ENCODE results near the gene ARHGAP21.

The ARHGAP21 gene

DNA sequence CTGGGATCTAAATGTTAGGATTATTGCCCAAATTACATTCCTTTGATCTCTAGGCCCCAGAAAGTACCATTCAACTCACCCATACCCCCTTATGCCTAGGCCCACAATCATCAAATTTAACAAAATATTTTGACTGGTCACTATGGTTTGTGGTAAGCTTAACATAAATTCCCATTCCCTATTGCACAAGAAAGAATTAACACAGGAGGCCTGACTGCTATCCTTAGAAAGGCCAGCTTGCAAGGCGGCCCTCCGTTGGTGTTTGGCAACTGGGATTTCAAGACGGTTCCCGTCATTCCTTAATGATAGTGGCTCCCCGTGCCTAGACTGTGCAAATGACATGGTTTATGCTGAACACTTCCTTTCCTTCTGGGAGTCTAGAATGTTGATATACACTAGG lies 29.6 kb downstream of the ARHGAP21 start:
- H3K4me1 ChIP-seq (ENCODE audit: low read length): no peaks in the 10 kb centered on the region
- H3K9ac ChIP-seq (ENCODE audit: low read length): no peak overlapping the region
- H3K9me2 ChIP-seq (replicated peaks; ENCODE audit: insufficient read depth, low read length): no peaks in the 10 kb centered on the region
- peaks cover 65% of the 10 kb centered on the region for H3K79me2 ChIP-seq (ENCODE audit: low read length)
- TF ChIP-seq EZH2 (optimal IDR thresholded peaks at IDR 0.05; ENCODE audit: low read depth, low read length): no peak
- TF ChIP-seq CTCF (IDR thresholded peaks at IDR 0.05; ENCODE audit: low read length): no peak
- no peak for TF ChIP-seq EZH2phosphoT487 (IDR thresholded peaks at IDR 0.05; ENCODE audit: low read length)
- H3K27ac ChIP-seq (ENCODE audit: low read length): no peak overlapping the region
- no peaks in the 10 kb centered on the region for H3K9me3 ChIP-seq (replicated peaks; ENCODE audit: insufficient read depth, low read length)
- no peaks in the 10 kb centered on the region for H3F3A ChIP-seq (ENCODE audit: insufficient read depth, low read length)
- no peak overlapping the region for H3K4me3 ChIP-seq (ENCODE audit: low read length)
- DNase-seq: no peak
- H3K4me2 ChIP-seq (ENCODE audit: low read depth, low read length): no peak overlapping the region
- no peaks in the 10 kb centered on the region for H3K36me3 ChIP-seq (replicated peaks; ENCODE audit: insufficient read depth, low read length)
- H4K20me1 ChIP-seq (ENCODE audit: insufficient read depth, low read length): no peaks in the 10 kb centered on the region; the same call in 1 of the 2 replicates
- no peaks in the 10 kb centered on the region for H3K27me3 ChIP-seq (replicated peaks; ENCODE audit: insufficient read depth, low read length)
- H2AFZ ChIP-seq (ENCODE audit: low read length): no peak overlapping the region

DNA sequence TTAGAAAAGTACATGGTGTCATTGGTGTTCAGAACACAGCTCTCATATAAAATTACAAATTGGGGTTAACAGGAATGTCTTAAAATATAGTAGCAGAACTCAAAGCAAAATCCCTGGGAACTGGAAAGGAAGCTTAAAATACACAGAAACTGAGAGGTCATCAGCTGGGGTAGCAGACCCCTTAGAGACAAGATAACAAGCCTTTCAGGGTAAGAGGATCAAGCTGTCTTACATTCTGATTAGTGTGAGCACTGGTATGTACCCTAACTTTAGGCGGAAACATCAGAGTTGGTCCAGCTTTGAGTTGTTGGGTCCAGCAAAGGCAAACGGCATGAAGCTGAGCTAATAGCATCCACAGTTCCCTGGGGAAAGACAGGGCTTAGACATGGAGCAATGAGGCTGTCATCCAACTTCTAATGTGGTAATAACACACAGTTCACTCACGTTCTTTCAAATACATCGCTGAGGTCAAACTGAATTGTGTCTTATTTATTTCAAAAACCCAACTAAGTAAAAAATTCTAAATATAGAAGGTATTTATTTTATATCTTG lies 32.6 kb downstream of the ARHGAP21 start:
- Histone ChIP-seq H3K9ac (ENCODE audit: low read length) (no peak overlapping the region), H2AFZ (ENCODE audit: low read length) (no peak overlapping the region), H3K4me2 (ENCODE audit: low read depth, low read length) (no peak overlapping the region), H3K4me1 (ENCODE audit: low read length) (no peaks in the 10 kb centered on the region), H3K36me3 (replicated peaks; ENCODE audit: insufficient read depth, low read length) (no peaks in the 10 kb centered on the region), H3K27me3 (replicated peaks; ENCODE audit: insufficient read depth, low read length) (no peaks in the 10 kb centered on the region), H3K9me3 (replicated peaks; ENCODE audit: insufficient read depth, low read length) (no peaks in the 10 kb centered on the region), H4K20me1 (ENCODE audit: insufficient read depth, low read length) (no peaks in the 10 kb centered on the region), H3F3A (ENCODE audit: insufficient read depth, low read length) (no peaks in the 10 kb centered on the region), H3K27ac (ENCODE audit: low read length) (no peak overlapping the region), H3K4me3 (ENCODE audit: low read length) (no peak overlapping the region), H3K9me2 (replicated peaks; ENCODE audit: insufficient read depth, low read length) (no peaks in the 10 kb centered on the region), H3K79me2 (ENCODE audit: low read length) (peaks cover 58% of the 10 kb centered on the region)
- no peak for DNase-seq
- TF ChIP-seq EZH2phosphoT487 (IDR thresholded peaks at IDR 0.05; ENCODE audit: low read length): no peak
- TF ChIP-seq EZH2 (optimal IDR thresholded peaks at IDR 0.05; ENCODE audit: low read depth, low read length): no peak
- TF ChIP-seq CTCF (IDR thresholded peaks at IDR 0.05; ENCODE audit: low read length): no peak

GRCh38 chr10:24685958-24686540 lies 37.6 kb downstream of the ARHGAP21 start:
- no peak overlapping the region for H2AFZ ChIP-seq (ENCODE audit: low read length)

More at GRCh38 chr10:24685958-24686540, 37.6 kb downstream of the ARHGAP21 start:
- Histone ChIP-seq H3K4me1 (ENCODE audit: low read length) (no peaks in the 10 kb centered on the region), H4K20me1 (ENCODE audit: insufficient read depth, low read length) (no peaks in the 10 kb centered on the region), H3K27me3 (replicated peaks; ENCODE audit: insufficient read depth, low read length) (no peaks in the 10 kb centered on the region), H3K9ac (ENCODE audit: low read length) (no peak overlapping the region), H3K79me2 (ENCODE audit: low read length) (peaks cover 51% of the 10 kb centered on the region), H3K9me3 (replicated peaks; ENCODE audit: insufficient read depth, low read length) (no peaks in the 10 kb centered on the region), H3K4me2 (ENCODE audit: low read depth, low read length) (no peak overlapping the region), H3K9me2 (replicated peaks; ENCODE audit: insufficient read depth, low read length) (no peaks in the 10 kb centered on the region), H3F3A (ENCODE audit: insufficient read depth, low read length) (no peaks in the 10 kb centered on the region), H3K4me3 (ENCODE audit: low read length) (no peak overlapping the region), H3K27ac (ENCODE audit: low read length) (no peak overlapping the region), H3K36me3 (replicated peaks; ENCODE audit: insufficient read depth, low read length) (no peaks in the 10 kb centered on the region)
- TF ChIP-seq EZH2phosphoT487 (IDR thresholded peaks at IDR 0.05; ENCODE audit: low read length) (no peak), EZH2 (optimal IDR thresholded peaks at IDR 0.05; ENCODE audit: low read depth, low read length) (no peak), CTCF (IDR thresholded peaks at IDR 0.05; ENCODE audit: low read length) (no peak)
- no peak for DNase-seq

Data from MM.1S (cell line).